Neutrophil (primary cell): ENCODE results near the gene PALD1.

Experiments used
- H3K27ac ChIP-seq: fragments of 200-600 bp; sonication (generic); 2 replicates; pipeline ENCODE4 v1.5.1; 2016; ENCODE audit warnings: mild to moderate bottlenecking, moderate library complexity
- H3K27me3 ChIP-seq: fragments of 200-600 bp; sonication (generic); 2 replicates; pipeline ENCODE4 v1.6.0; 2016; ENCODE audit warnings: mild to moderate bottlenecking
- H3K36me3 ChIP-seq: fragments of 200-600 bp; sonication (generic); 2 replicates; pipeline ENCODE4 v1.5.1; 2017
- H3K4me1 ChIP-seq, 2 experiments: fragments of 200-600 bp in 1 of 2; sonication (generic) in 1 of 2; 1 replicate in 1 of 2; 2 replicates in 1 of 2; pipeline versions ENCODE4 v1.5.1 to v1.6.1; 2013 to 2016; ENCODE audit warnings: low read depth in 1 of 2, low read length in 1 of 2, mild to moderate bottlenecking in 1 of 2, moderate library complexity in 1 of 2; ENCODE audit not compliant: control insufficient read depth in 1 of 2, insufficient read depth in 1 of 2
- H3K4me3 ChIP-seq, 2 experiments: fragments of 200-600 bp in 1 of 2; sonication (generic) in 1 of 2; 1 replicate in 1 of 2; 2 replicates in 1 of 2; pipeline ENCODE4 v1.5.1; 2013 to 2016; ENCODE audit warnings: low read depth in 1 of 2, low read length in 1 of 2, mild to moderate bottlenecking in 1 of 2, moderate library complexity in 1 of 2
- H3K9me3 ChIP-seq: fragments of 200-600 bp; sonication (generic); 2 replicates; pipeline ENCODE4 v1.5.1; 2016
- CTCF ChIP-seq: fragments of 200-600 bp; sonication (generic); IDR thresholded peaks from 2 replicates; pipeline ENCODE4 v1.5.1; 2016; ENCODE audit warnings: antibody characterized with exemption

Gene PALD1

GRCh38 chr10:70544431-70545340 lies 66.1 kb downstream of the PALD1 start:
- Histone ChIP-seq H3K36me3 (no peaks in the 10 kb centered on the region), H3K4me1 (no peaks in the 10 kb centered on the region), H3K9me3 (no peaks in the 10 kb centered on the region), H3K27me3 (no peaks in the 10 kb centered on the region), H3K27ac (no peak overlapping the region), H3K4me3 (no peak overlapping the region)
- TF ChIP-seq CTCF = no peak

- no peaks in the 10 kb centered on the region for H3K27me3 ChIP-seq
- H3K27ac ChIP-seq = no peak overlapping the region
- H3K9me3 ChIP-seq = no peaks in the 10 kb centered on the region
- H3K36me3 ChIP-seq = no peaks in the 10 kb centered on the region
- no peak overlapping the region for H3K4me3 ChIP-seq
- H3K4me1 ChIP-seq = no peaks in the 10 kb centered on the region
- no peak for TF ChIP-seq CTCF
Measured at GRCh38 chr10:70546584-70546983, 68.0 kb downstream of the PALD1 start.

- H3K27ac ChIP-seq = no peak overlapping the region
- no peaks in the 10 kb centered on the region for H3K9me3 ChIP-seq
- no peak overlapping the region for H3K4me3 ChIP-seq
- no peaks in the 10 kb centered on the region for H3K36me3 ChIP-seq
- H3K4me1 ChIP-seq = no peaks in the 10 kb centered on the region
- no peaks in the 10 kb centered on the region for H3K27me3 ChIP-seq
- no peak for TF ChIP-seq CTCF
Measured at GRCh38 chr10:70549351-70549961, 70.9 kb downstream of the PALD1 start.

GRCh38 chr10:70549962-70550458 lies 71.4 kb downstream of the PALD1 start:
- Histone ChIP-seq H3K4me1 (no peaks in the 10 kb centered on the region), H3K4me3 (no peak overlapping the region), H3K36me3 (no peaks in the 10 kb centered on the region), H3K9me3 (no peaks in the 10 kb centered on the region), H3K27me3 (no peaks in the 10 kb centered on the region), H3K27ac (no peak overlapping the region)
- TF ChIP-seq CTCF = peak; percentile 78

GRCh38 chr10:70550459-70550858 lies 71.9 kb downstream of the PALD1 start:
- TF ChIP-seq CTCF = no peak
- Histone ChIP-seq H3K4me3 (no peak overlapping the region), H3K36me3 (no peaks in the 10 kb centered on the region), H3K27ac (no peak overlapping the region), H3K9me3 (no peaks in the 10 kb centered on the region), H3K4me1 (no peaks in the 10 kb centered on the region), H3K27me3 (no peaks in the 10 kb centered on the region)
